Fibroblast of mammary gland (primary cell): ENCODE results near the gene TRAK2.
A peak's percentile ranks its signal among the peaks of the same experiment; 100 is the strongest.

Experiments
- DNase-seq: peaks from one replicate; pipeline ENCODE4 v3.0.0-alpha.2; 2010; ENCODE audit warnings: low read depth
- H3K4me3 ChIP-seq: 2 replicates; pipeline ENCODE4 v1.5.1; 2011; ENCODE audit warnings: low read depth, mild to moderate bottlenecking, low read length, moderate library complexity; ENCODE audit not compliant: control insufficient read depth
- TF ChIP-seq, protein P1 (sequence below): conservative IDR thresholded peaks from 2 replicates; pipeline ENCODE4 v1.5.1; 2011; ENCODE audit warnings: low read depth, low read length, inconsistent platforms; ENCODE audit not compliant: control insufficient read depth, insufficient read depth

The TRAK2 gene

DNA sequence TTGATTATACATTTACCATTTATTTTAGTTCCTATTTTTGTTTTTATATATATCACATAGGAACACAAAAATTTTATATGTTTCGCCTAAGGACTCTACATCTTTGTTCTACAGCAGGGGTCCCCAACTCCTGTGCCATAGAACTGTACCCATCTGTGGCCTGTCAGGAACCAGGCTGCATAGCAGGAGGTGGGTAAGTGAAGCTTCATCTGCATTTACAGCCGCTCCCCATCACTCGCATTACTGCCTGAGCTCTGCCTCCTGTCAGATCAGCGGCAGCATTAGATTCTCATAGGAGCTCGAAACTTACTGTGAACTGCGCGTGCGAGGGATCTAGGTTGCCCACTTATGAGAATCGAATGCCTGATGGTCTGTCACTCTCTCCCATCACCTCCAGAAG lies 25.3 kb downstream of the TRAK2 start:
- TF ChIP-seq, protein P1, sequence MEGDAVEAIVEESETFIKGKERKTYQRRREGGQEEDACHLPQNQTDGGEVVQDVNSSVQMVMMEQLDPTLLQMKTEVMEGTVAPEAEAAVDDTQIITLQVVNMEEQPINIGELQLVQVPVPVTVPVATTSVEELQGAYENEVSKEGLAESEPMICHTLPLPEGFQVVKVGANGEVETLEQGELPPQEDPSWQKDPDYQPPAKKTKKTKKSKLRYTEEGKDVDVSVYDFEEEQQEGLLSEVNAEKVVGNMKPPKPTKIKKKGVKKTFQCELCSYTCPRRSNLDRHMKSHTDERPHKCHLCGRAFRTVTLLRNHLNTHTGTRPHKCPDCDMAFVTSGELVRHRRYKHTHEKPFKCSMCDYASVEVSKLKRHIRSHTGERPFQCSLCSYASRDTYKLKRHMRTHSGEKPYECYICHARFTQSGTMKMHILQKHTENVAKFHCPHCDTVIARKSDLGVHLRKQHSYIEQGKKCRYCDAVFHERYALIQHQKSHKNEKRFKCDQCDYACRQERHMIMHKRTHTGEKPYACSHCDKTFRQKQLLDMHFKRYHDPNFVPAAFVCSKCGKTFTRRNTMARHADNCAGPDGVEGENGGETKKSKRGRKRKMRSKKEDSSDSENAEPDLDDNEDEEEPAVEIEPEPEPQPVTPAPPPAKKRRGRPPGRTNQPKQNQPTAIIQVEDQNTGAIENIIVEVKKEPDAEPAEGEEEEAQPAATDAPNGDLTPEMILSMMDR, result no peak
- no peak overlapping the region for H3K4me3 ChIP-seq
- DNase-seq, result no peak

GRCh38 chr2:201420442-201421113 lies 30.7 kb downstream of the TRAK2 start:
- no peak overlapping the region for H3K4me3 ChIP-seq
- TF ChIP-seq, protein P1, result no peak
- peak; percentile 89 for DNase-seq

GRCh38 chr2:201419986-201420385 lies 31.3 kb downstream of the TRAK2 start:
- H3K4me3 ChIP-seq, result no peak overlapping the region
- TF ChIP-seq, protein P1, result no peak
- no peak for DNase-seq

- H3K4me3 ChIP-seq, result no peak overlapping the region
- TF ChIP-seq, protein P1, result no peak
- peak; percentile 27 for DNase-seq
These were observed 32.1 kb downstream of the TRAK2 start for GRCh38 chr2:201419057-201419635.

GRCh38 chr2:201415149-201415548 lies 36.1 kb downstream of the TRAK2 start:
- TF ChIP-seq, protein P1, result no peak
- DNase-seq, result no peak
- H3K4me3 ChIP-seq, result no peak overlapping the region

- no peak overlapping the region for H3K4me3 ChIP-seq
- peak; percentile 46 for DNase-seq
- TF ChIP-seq, protein P1, result no peak
These were observed 36.9 kb downstream of the TRAK2 start for GRCh38 chr2:201414099-201415023.
